Measurements from ENCODE around the gene PAPPA.

PAPPA gene

GRCh38 chr9:116182876-116183275 lies 29.3 kb downstream of the PAPPA start:
- DNase-seq (no peak), ATAC-seq (no peak)

DNA sequence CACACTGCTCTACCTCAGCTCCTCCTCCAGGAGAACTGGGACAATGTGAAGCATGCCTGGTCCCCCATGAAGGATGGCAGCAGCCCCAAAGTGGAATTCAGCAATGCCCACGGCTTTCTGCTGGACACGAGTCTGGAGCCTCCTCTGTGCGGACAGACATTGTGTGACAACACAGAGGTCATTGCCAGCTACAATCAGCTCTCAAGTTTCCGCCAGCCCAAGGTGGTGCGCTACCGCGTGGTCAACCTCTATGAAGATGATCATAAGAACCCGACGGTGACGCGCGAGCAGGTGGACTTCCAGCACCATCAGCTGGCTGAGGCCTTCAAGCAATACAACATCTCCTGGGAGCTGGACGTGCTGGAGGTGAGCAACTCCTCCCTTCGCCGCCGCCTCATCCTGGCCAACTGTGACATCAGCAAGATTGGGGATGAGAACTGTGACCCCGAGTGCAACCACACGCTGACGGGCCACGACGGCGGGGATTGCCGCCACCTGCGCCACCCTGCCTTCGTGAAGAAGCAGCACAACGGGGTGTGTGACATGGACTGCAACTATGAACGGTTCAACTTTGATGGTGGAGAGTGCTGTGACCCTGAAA lies 34.1 kb downstream of the PAPPA start:
- no peak for ATAC-seq
- no peak for DNase-seq

- ATAC-seq, result no peak
These were observed 36.1 kb downstream of the PAPPA start for GRCh38 chr9:116189683-116190082.

GRCh38 chr9:116190637-116191396 lies 37.2 kb downstream of the PAPPA start:
- no peak for ATAC-seq
- DNase-seq, result no peak

More at GRCh38 chr9:116189683-116190082, 36.1 kb downstream of the PAPPA start:
- DNase-seq, result no peak

- no peak for ATAC-seq
- DNase-seq, result no peak
These were observed 38.2 kb downstream of the PAPPA start for GRCh38 chr9:116191576-116192415.

DNA sequence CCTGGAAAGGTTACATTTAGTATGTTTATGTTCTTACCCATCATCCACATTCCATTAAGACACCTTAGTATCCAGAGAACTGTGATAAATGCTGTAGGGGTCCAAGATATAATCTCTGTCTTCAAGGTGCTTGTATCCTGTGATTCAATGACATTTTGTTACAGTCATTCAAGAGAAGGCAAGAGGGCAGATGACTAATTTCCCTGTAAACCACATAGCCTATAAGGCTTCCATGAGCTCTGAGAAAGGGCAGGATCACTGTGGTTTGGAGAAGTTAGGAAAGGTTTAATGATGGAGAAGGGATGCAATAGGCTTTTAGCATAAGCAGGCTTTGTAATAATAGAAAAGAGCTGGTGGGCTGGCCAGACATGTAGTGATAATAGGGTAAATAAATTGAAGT lies 40.0 kb downstream of the PAPPA start:
- ATAC-seq (no peak), DNase-seq (no peak)

- DNase-seq (no peak), ATAC-seq (no peak)
These were observed 43.2 kb downstream of the PAPPA start for GRCh38 chr9:116196806-116197205.

- DNase-seq, result no peak
These were observed 44.8 kb downstream of the PAPPA start for GRCh38 chr9:116198344-116198743.

DNA sequence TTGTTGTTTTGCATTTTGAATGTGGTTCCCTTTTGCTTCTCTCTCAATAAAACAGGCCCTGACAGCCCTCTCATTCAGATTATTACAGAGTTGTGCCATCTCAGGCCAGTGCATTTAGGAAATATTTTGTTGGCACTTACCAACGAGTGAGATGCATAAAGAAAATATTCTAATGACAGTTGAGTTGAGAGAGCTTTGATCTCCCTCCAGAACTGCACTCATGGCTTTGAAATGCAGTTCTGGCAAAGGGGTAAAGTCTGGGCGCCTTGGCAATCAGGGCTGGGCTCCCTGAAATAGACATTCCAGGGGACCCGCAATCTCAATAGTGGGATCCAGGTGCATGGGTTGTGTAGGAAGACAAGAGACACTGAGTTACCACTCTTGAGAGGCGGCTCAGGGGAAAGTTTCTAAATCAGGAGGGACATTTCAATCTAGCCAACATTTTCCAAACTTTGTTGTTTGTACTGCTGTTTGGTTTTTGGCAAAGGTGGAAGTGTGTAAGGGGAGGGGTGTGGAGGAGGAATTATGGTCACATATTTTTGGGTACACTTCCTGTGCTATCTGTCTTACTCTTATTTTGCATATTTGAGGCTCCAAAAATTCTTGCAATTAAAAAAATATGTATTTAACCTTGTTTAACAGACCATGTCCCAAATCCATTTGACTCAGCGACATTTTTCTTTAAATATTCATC lies 48.8 kb downstream of the PAPPA start:
- DNase-seq (no peak), ATAC-seq (no peak)

More at GRCh38 chr9:116198344-116198743, 44.8 kb downstream of the PAPPA start:
- no peak for ATAC-seq

DNA sequence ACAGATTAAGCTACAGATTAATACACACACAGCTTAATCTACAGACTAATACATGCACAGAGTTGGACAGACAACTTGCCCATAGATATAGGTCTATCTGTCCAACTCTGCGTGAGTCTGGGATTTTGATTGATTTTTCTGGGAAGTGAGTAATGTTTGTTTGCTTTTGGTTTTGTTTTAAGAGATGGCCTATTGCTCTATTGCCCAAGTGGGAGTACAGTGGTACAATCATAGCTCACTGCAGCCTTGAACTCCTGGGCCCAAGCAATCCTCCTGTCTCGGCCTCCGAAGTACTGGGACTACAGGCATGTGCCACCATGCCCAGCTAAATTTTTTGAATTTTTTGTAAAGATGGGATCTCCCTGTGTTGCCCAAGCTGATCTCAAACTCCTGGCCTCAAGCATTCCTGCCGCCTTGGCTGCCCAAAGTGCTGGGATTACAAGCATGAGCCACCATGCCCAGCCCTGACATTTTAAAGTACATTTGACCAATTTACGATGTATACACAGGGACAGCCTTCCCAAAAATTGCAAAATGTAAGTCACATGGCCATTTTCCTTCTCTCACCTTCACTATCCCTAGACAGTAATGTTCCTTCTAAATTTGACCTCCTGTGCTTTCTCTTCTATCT lies 50.8 kb downstream of the PAPPA start:
- DNase-seq, result no peak
- ATAC-seq, result no peak

- DNase-seq, result no peak
- no peak for ATAC-seq
These were observed 54.0 kb downstream of the PAPPA start for GRCh38 chr9:116207371-116208111.

DNA sequence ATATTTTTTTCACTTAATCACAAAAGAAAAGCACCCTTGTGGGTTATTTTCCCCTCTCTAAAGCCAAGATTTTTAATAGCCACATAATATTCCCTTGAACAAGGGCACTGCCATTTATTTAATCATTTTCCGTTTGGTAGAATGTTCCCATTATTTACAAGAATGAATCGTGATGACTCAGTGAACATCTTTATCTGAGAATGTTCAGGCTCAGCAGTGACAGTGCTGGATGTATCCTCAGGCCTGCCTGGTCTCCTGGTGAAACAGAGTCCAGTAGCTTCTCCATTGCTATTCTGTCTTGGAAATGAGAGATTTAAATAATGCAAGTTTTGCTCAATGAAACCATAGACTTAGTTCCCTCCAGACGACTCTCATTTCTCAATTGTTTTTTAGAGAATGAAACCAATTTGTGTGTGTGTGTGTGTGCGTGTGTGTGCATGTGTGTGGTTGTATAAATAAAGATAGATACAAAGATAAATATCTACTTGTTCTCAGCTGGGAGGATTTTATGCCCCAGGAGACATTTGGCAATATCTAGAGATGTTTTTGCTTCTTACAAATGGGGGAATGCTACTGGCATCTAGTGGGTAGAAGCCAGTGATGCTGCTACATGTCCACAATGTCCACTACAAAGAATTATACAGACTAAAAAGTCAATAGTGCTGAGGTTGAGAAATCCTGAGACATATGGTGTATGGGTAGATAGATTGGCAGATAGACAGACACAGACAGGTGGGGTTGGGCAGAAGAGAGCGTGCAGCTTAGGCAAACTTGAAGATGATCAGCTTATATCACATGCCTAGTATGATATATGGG lies 55.0 kb downstream of the PAPPA start:
- ATAC-seq (no peak), DNase-seq (no peak)

GRCh38 chr9:116209414-116210116 lies 56.0 kb downstream of the PAPPA start:
- ATAC-seq (no peak), DNase-seq (no peak)

DNA sequence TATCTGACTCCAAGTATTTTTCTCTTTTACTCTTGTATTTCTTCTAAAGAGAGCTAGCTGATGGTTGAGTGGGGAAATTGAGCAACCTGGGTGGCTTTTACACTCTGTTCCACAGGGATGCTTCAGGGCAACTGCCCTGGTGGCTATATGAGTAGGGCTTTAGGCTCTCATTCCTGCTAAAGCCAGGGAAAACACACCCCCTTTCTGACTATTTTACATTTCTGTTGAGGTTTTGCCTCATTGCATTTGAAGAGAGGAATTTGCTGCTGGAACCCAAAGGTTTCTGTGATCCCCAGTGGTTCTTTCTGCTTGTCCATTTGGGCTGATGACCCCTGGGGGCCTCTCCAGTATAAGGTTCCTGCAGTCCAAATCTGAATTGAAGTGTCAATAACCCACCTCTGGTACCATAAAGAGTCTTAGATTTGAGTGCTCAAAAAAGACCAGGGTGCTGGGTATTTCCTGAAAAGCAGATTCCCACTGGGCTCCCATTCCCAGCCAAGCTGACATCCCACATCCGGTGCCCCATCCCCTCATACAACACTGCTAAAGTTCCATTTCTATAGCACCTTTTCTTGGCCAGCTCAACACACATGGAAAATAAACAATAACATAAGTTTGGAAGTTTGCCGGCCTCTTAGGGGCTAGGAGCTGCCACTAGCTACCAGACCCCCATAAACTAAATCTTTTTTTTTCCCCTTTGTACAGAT lies 59.5 kb downstream of the PAPPA start:
- DNase-seq, result no peak

DNA sequence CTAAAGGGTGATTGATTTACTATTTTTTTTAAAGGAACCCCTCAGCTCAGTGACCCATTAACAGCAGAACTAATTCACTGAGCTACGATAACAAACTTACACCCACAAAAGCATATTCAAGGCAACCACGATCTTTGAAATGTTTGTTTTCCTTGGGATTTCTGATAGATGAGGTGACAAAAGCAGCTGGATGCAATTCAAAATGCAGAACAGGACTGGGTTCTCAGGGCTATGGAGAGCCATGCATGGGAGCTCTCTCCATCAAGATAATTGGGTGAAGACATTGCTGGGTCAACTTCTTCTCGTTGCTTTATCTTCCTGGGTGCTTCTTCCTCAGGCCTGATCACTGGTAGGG lies 60.1 kb downstream of the PAPPA start:
- ATAC-seq (no peak), DNase-seq (no peak)

More for the DNA sequence above, 59.5 kb downstream of the PAPPA start:
- no peak for ATAC-seq

- DNase-seq (no peak), ATAC-seq (no peak)
These were observed 64.8 kb downstream of the PAPPA start for GRCh38 chr9:116218399-116218798.

- DNase-seq (no peak), ATAC-seq (no peak)
These were observed 66.1 kb downstream of the PAPPA start for GRCh38 chr9:116219686-116220085.

GRCh38 chr9:116223926-116224325 lies 70.3 kb downstream of the PAPPA start:
- no peak for DNase-seq
- ATAC-seq, result no peak

GRCh38 chr9:116230051-116230632 lies 76.6 kb downstream of the PAPPA start:
- DNase-seq (no peak), ATAC-seq (no peak)

Measured in stimulated activated naive CD8-positive, alpha-beta T cell treated with anti-CD3 and anti-CD28 coated beads, Interleukin-15, Interleukin-2, amounts not matched to agents 100 U/mL and 50 U/mL, for 24 hours (primary cell).